ENCODE results near the gene MEIS1. TPM values are rescaled to one million over a fixed set of nuclear protein-coding genes. Genes with fewer than 3 reads are reported as not detected.

MEIS1 gene
- total RNA-seq, 1 experiment from 2014 or later = 9.1 TPM

GRCh38 chr2:66521291-66521922 is 86.5 kb downstream of the MEIS1 start:
- Histone ChIP-seq H3K9me2 (ENCODE audit: insufficient read depth) (no peaks in the 10 kb centered on the region), H2AFZ (no peak overlapping the region), H3K27ac (no peak overlapping the region), H3K9me3 (ENCODE audit: insufficient read depth, low read depth) (no peaks in the 10 kb centered on the region), H4K20me1 (ENCODE audit: insufficient read depth) (no peaks in the 10 kb centered on the region), H3K79me2 (ENCODE audit: low read depth) (no peaks in the 10 kb centered on the region), H3K36me3 (ENCODE audit: low read depth) (no peaks in the 10 kb centered on the region), H3K4me1 (replicated peaks; ENCODE audit: insufficient read depth) (no peaks in the 10 kb centered on the region), H3K4me2 (no peak overlapping the region), H3K27me3 (ENCODE audit: insufficient read depth, low read depth) (no peaks in the 10 kb centered on the region), H3F3A (ENCODE audit: insufficient read depth, low read depth) (no peaks in the 10 kb centered on the region), H3K4me3 (no peak overlapping the region)
- CTCF ChIA-PET = interaction anchor here (0.6 kb wide), 1 partner anchor 15 kb away, joined by 3 read pairs; no protein-coding TSS in a partner anchor
- TF ChIP-seq CTCF (conservative IDR thresholded peaks at IDR 0.05) = no peak
- TF ChIP-seq EZH2 (IDR thresholded peaks at IDR 0.05; ENCODE audit: low read depth) = no peak
- POLR2A ChIA-PET (ENCODE audit: unreplicated experiment) = no interaction called here
- DNase-seq = no peak
- no TSS peak for BruUV-seq (replicated peaks)
- intact Hi-C loops (cut with micrococcal nuclease; ENCODE audit: unreplicated experiment) = no loop called here

- DNase-seq = no peak
- Histone ChIP-seq H3K79me2 (ENCODE audit: low read depth) (no peaks in the 10 kb centered on the region), H3K27ac (no peak overlapping the region), H3K4me3 (no peak overlapping the region), H2AFZ (no peak overlapping the region), H3K27me3 (ENCODE audit: insufficient read depth, low read depth) (no peaks in the 10 kb centered on the region), H3K4me1 (replicated peaks; ENCODE audit: insufficient read depth) (no peaks in the 10 kb centered on the region), H3F3A (ENCODE audit: insufficient read depth, low read depth) (no peaks in the 10 kb centered on the region), H3K36me3 (ENCODE audit: low read depth) (no peaks in the 10 kb centered on the region), H3K9me2 (ENCODE audit: insufficient read depth) (no peaks in the 10 kb centered on the region; the same call in 1 of the 2 replicates), H4K20me1 (ENCODE audit: insufficient read depth) (no peaks in the 10 kb centered on the region), H3K9me3 (ENCODE audit: insufficient read depth, low read depth) (no peaks in the 10 kb centered on the region), H3K4me2 (no peak overlapping the region)
- POLR2A ChIA-PET (ENCODE audit: unreplicated experiment) = no interaction called here
- no peak for TF ChIP-seq CTCF (conservative IDR thresholded peaks at IDR 0.05)
- TF ChIP-seq EZH2 (IDR thresholded peaks at IDR 0.05; ENCODE audit: low read depth) = no peak
- CTCF ChIA-PET = no interaction called here
- intact Hi-C loops (cut with micrococcal nuclease; ENCODE audit: unreplicated experiment) = no loop called here
- BruUV-seq (replicated peaks) = no TSS peak
Observed at GRCh38 chr2:66522611-66523376, 87.9 kb downstream of the MEIS1 start.

- H2AFZ ChIP-seq = no peak overlapping the region
- H3K27ac ChIP-seq = no peak overlapping the region
- CTCF ChIA-PET = no interaction called here
- H3K4me2 ChIP-seq = no peak overlapping the region
- H3K9me3 ChIP-seq (ENCODE audit: insufficient read depth, low read depth) = no peaks in the 10 kb centered on the region
- no peaks in the 10 kb centered on the region for H3K27me3 ChIP-seq (ENCODE audit: insufficient read depth, low read depth)
- no peaks in the 10 kb centered on the region for H3K79me2 ChIP-seq (ENCODE audit: low read depth)
- BruUV-seq (replicated peaks) = no TSS peak
- H3K36me3 ChIP-seq (ENCODE audit: low read depth) = no peaks in the 10 kb centered on the region
- no peaks in the 10 kb centered on the region for H3F3A ChIP-seq (ENCODE audit: insufficient read depth, low read depth)
- no peaks in the 10 kb centered on the region for H4K20me1 ChIP-seq (ENCODE audit: insufficient read depth)
- no peak for TF ChIP-seq EZH2 (IDR thresholded peaks at IDR 0.05; ENCODE audit: low read depth)
- no peak for TF ChIP-seq CTCF (conservative IDR thresholded peaks at IDR 0.05)
- DNase-seq = no peak
- H3K9me2 ChIP-seq (ENCODE audit: insufficient read depth) = no peaks in the 10 kb centered on the region; the same call in 1 of the 2 replicates
- POLR2A ChIA-PET (ENCODE audit: unreplicated experiment) = no interaction called here
- H3K4me3 ChIP-seq = no peak overlapping the region
- no peaks in the 10 kb centered on the region for H3K4me1 ChIP-seq (replicated peaks; ENCODE audit: insufficient read depth)
- intact Hi-C loops (cut with micrococcal nuclease; ENCODE audit: unreplicated experiment) = no loop called here
Observed at GRCh38 chr2:66523377-66523969, 88.5 kb downstream of the MEIS1 start.
